ENCODE measurements around the gene TBC1D10B. TPM values are rescaled to one million over a fixed set of nuclear protein-coding genes. Genes with fewer than 3 reads are reported as not detected.
"Not testable (repeated sequence)": the region's sequence is repeated elsewhere in the genome, so short reads cannot be mapped to it uniquely, and the experiment has no call there.

Gene TBC1D10B
- total RNA-seq, 1 donor from 2014 or later, result 63.4 TPM

DNA sequence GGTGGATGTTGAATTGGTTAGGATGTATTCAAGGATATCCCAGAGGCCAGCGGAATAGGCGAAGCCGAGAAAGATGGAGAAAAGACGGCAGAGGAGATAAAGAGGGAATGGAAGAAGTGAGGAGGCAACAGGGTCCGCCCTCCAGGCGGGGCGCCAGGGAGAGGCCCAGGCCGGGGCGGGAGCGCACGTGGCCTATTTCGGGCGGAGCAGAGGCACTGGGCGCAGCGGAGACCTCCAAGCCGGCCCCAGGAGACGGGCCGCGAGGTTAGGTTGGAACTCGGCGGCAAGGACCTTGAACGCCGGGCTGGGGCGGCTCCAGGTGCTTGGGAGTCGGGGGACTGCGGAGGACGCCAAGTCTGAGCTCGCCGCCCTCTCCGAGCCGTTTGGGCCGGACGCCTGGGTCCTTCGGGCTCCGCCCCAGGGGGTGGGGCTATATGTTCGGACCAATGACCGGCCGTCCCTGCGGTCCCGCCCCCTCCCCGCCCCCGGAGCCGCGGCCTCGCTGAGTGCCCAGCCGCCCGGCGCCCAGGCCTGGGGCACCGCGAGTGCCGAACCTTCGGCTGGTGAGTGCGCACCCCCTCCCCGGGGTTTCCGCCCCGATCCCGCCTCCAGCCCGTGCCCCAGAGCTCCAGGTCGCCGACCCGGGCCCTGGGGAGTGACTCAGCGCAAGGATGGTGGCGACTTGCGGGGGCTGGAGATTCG is 37.0 kb upstream of the TBC1D10B start, which contains the start of gene ZNF771:
ZNF771 (plus strand) TSS at position 505 of the 702 bp plus-strand sequence. CDS start 448 bp downstream, outside the sequence.
- no peaks in the 10 kb centered on the region for H3K9me3 Mint-ChIP-seq
- H3K27me3 Mint-ChIP-seq (ENCODE audit: low read depth), result no peaks in the 10 kb centered on the region
- peaks cover 28% of the 10 kb centered on the region for H3K4me1 Mint-ChIP-seq (ENCODE audit: low read depth)
- H3K27ac Mint-ChIP-seq, result peak within 1 kb of the TSS; percentile 97
- peak within 1 kb of the TSS; percentile 95 for H3K4me3 Mint-ChIP-seq (ENCODE audit: low read depth)
- H3K36me3 Mint-ChIP-seq (ENCODE audit: low read depth), result peaks cover 21% of the 10 kb centered on the region
- intact Hi-C loops (cut with micrococcal nuclease), result loop anchor here (2.0 to 10.0 kb wide), 5 partner anchors 24 to 312 kb away; partner anchors contain the start of genes CD2BP2, DCTPP1, MAPK3 and TBX6
- DNase-seq (ENCODE audit: low spot score), result peak; percentile 82

DNA sequence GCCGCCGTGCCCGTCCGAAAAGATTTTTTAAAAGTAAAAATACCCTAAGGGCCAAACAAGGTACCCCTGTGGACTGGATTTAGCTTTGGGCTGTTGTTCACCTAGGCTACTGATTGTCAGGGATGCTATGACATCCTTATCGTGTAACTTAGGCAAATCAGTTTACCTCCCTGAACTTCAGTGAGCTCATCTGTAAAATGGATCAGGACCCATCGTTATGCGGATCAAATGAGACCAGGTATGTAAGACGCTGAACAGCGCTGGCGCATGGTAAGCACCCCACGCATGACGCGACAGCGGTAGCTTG is 36.5 kb upstream of the TBC1D10B start:
- H3K36me3 Mint-ChIP-seq (ENCODE audit: low read depth), result peaks cover 17% of the 10 kb centered on the region
- no peak for DNase-seq (ENCODE audit: low spot score)
- H3K4me1 Mint-ChIP-seq (ENCODE audit: low read depth), result peaks cover 24% of the 10 kb centered on the region
- H3K4me3 Mint-ChIP-seq (ENCODE audit: low read depth), result peak overlapping the region; percentile 95
- intact Hi-C loops (cut with micrococcal nuclease), result loop anchor here (2.0 to 10.0 kb wide), 5 partner anchors 24 to 312 kb away; partner anchors contain the start of genes CD2BP2, DCTPP1, MAPK3 and TBX6
- H3K9me3 Mint-ChIP-seq, result no peaks in the 10 kb centered on the region
- H3K27me3 Mint-ChIP-seq (ENCODE audit: low read depth), result no peaks in the 10 kb centered on the region
- H3K27ac Mint-ChIP-seq, result peak overlapping the region; percentile 97

DNA sequence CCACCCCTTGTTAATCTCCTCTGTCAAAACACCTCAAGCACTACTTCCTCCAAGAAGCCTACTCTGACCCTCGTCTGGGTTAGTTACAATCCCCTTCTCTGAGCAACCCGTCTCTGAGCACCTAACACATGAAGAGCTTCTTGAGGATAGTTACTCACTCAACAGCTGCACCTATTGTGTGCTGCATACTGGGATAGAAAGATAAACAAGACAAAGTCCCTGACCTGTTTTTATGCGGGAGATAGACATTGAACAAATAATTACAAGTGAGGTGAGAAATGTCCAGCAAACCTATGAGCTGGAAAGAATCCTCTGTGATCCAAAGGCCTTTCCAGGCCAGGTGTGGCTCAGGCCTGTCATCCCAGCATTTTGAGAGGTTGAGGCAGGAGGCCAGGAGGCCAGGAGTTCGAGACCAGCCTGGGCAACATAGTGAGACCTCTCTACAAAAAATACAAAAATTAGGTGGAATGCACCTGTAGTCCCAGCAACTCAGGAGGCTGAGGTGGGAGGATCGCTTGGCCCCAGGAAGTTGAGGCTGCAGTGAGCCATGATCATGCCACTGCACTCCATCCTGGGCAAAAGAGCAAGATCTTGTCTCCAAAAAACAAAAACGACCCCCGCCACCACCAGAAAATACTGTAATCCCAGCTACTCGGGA is 31.6 kb upstream of the TBC1D10B start:
- intact Hi-C loops (cut with micrococcal nuclease), result loop anchor here (10.0 kb wide), 2 partner anchors 47 to 307 kb away; partner anchors contain the start of genes CD2BP2, TBX6 and YPEL3
- Mint-ChIP-seq H3K27ac (peak overlapping the region; percentile 40), H3K27me3 (ENCODE audit: low read depth) (no peaks in the 10 kb centered on the region), H3K4me3 (ENCODE audit: low read depth) (peak overlapping the region; percentile 61), H3K9me3 (no peaks in the 10 kb centered on the region), H3K36me3 (ENCODE audit: low read depth) (peaks cover 21% of the 10 kb centered on the region), H3K4me1 (ENCODE audit: low read depth) (peaks cover 31% of the 10 kb centered on the region)
- no peak for DNase-seq (ENCODE audit: low spot score)

GRCh38 chr16:30399435-30400186 is 29.3 kb upstream of the TBC1D10B start:
- Mint-ChIP-seq H3K27me3 (ENCODE audit: low read depth) (no peaks in the 10 kb centered on the region), H3K4me3 (ENCODE audit: low read depth) (peak overlapping the region; percentile 86), H3K4me1 (ENCODE audit: low read depth) (peaks cover 39% of the 10 kb centered on the region), H3K9me3 (no peaks in the 10 kb centered on the region), H3K27ac (peak overlapping the region; percentile 88), H3K36me3 (ENCODE audit: low read depth) (peaks cover 28% of the 10 kb centered on the region)
- no peak for DNase-seq (ENCODE audit: low spot score)
- intact Hi-C loops (cut with micrococcal nuclease), result loop anchor here (1.0 to 10.0 kb wide), 3 partner anchors 10 to 305 kb away; partner anchors contain the start of genes CD2BP2, TBX6 and YPEL3

GRCh38 chr16:30398661-30399434 is 28.6 kb upstream of the TBC1D10B start:
- intact Hi-C loops (cut with micrococcal nuclease), result no loop called here
- peaks cover 41% of the 10 kb centered on the region for H3K4me1 Mint-ChIP-seq (ENCODE audit: low read depth)
- peak overlapping the region; percentile 38 for H3K27ac Mint-ChIP-seq
- no peak for DNase-seq (ENCODE audit: low spot score)
- no peaks in the 10 kb centered on the region for H3K27me3 Mint-ChIP-seq (ENCODE audit: low read depth)
- H3K36me3 Mint-ChIP-seq (ENCODE audit: low read depth), result peaks cover 28% of the 10 kb centered on the region
- no peaks in the 10 kb centered on the region for H3K9me3 Mint-ChIP-seq
- peak overlapping the region; percentile 42 for H3K4me3 Mint-ChIP-seq (ENCODE audit: low read depth)

DNA sequence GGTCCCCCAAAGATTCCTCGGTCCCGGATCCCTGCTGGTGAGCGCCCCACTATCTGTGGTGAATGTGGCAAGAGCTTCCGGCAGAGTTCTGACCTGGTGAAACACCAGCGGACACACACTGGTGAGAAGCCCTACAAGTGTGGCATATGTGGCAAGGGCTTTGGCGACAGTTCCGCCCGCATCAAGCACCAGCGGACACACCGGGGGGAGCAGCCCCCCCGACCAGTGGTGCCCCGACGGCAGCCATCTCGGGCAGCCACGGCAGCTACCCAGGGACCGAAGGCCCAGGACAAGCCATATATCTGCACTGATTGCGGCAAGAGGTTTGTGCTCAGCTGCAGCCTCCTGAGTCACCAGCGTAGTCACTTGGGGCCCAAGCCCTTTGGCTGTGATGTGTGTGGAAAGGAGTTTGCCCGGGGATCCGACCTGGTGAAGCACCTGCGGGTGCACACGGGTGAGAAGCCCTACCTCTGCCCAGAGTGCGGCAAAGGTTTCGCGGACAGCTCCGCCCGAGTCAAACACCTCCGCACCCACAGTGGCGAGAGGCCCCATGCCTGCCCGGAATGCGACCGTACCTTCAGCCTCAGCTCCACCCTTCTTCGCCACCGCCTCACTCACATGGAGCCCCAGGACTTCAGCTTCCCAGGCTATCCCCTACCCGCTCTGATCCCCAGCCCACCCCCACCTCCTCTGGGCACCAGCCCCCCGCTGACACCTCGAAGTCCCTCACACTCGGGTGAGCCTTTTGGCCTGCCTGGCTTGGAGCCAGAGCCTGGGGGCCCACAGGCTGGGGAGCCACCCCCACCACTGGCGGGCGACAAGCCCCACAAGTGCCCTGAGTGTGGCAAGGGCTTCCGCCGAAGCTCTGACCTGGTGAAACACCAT is 27.7 kb upstream of the TBC1D10B start:
- DNase-seq (ENCODE audit: low spot score), result no peak
- Mint-ChIP-seq H3K4me1 (ENCODE audit: low read depth) (peaks cover 41% of the 10 kb centered on the region), H3K27me3 (ENCODE audit: low read depth) (no peaks in the 10 kb centered on the region), H3K4me3 (ENCODE audit: low read depth) (no peak overlapping the region), H3K27ac (no peak overlapping the region), H3K36me3 (ENCODE audit: low read depth) (peaks cover 28% of the 10 kb centered on the region), H3K9me3 (no peaks in the 10 kb centered on the region)
- intact Hi-C loops (cut with micrococcal nuclease), result no loop called here

DNA sequence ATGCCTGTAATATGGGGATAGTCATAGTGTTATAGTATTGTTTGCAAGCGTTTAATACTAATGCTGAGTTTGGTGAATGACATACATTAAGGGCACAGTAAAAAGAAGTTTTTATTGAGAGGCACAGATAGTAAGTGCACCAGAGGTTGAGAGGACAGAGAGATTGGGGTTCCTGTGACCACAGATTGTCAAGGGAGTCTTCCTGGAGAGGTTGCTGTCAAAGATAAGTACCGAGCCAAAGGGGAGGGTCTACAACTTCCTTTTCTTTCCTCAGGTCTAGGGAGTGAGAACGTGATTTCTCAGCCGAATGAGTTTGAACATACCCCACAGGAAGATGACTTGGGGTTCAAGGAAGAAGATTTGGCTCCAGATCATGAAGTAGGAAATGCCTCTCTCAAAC is 26.8 kb upstream of the TBC1D10B start:
- H3K4me1 Mint-ChIP-seq (ENCODE audit: low read depth), result peaks cover 41% of the 10 kb centered on the region
- H3K9me3 Mint-ChIP-seq, result no peaks in the 10 kb centered on the region
- intact Hi-C loops (cut with micrococcal nuclease), result no loop called here
- H3K27ac Mint-ChIP-seq, result no peak overlapping the region
- DNase-seq (ENCODE audit: low spot score), result no peak
- H3K36me3 Mint-ChIP-seq (ENCODE audit: low read depth), result peaks cover 28% of the 10 kb centered on the region
- peak overlapping the region; percentile 87 for H3K4me3 Mint-ChIP-seq (ENCODE audit: low read depth)
- no peaks in the 10 kb centered on the region for H3K27me3 Mint-ChIP-seq (ENCODE audit: low read depth)

DNA sequence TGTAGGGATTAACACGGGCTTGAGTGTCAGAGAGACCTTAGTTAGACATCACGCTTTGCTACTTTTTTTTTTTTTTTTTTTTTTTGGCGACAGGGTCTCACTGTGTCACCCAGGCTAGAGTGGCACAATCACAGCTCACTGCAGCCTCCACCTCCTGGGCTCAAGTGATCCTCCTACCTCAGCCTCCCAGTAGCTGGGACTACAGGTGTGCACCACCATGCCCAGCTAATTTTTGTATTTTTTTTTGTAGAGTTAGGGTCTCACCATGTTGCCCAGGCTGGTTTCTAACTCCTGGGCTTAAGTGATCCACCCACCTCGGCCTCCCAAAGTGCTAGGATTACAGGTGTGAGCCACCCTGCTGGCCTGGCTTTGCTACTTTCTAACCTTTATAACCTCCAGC is 26.3 kb upstream of the TBC1D10B start:
- DNase-seq (ENCODE audit: low spot score); H3K27me3 Mint-ChIP-seq (ENCODE audit: low read depth); H3K9me3 Mint-ChIP-seq; H3K27ac Mint-ChIP-seq; intact Hi-C loops (cut with micrococcal nuclease): not testable (repeated sequence)
- H3K4me3 Mint-ChIP-seq (ENCODE audit: low read depth), result peak overlapping the region; percentile 87
- H3K4me1 Mint-ChIP-seq (ENCODE audit: low read depth), result peaks cover 40% of the 10 kb centered on the region
- H3K36me3 Mint-ChIP-seq (ENCODE audit: low read depth), result peaks cover 28% of the 10 kb centered on the region

DNA sequence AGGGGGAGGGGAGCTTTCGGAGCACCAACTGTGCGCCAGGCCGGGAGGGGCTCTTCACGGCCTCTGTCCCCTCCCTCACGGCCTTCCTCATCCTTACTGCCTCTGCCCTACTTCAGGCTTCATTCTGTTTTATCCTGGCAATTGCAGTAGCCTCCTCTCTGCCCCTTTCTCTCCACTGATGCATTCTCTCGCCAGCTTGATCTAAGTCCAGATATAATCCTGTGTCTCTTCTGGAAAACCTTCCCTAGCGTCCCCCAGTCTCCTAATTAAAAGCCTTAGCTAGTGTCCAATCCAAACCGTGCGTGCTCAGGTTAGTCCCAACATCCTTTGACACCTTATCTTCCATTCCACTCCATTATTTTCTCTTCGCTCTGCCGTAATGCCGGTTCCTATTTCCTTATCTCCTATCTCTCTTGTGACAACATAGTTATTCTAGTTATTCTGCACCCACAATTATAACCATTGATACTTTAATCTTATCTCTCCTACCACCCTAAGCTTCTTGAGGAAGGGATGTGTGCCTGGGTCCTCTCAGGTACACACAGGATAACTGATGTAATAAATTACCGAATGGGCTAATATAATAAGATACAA is 25.8 kb upstream of the TBC1D10B start:
- Mint-ChIP-seq H3K36me3 (ENCODE audit: low read depth) (peaks cover 28% of the 10 kb centered on the region), H3K9me3 (no peaks in the 10 kb centered on the region), H3K27ac (peak overlapping the region; percentile 88), H3K4me3 (ENCODE audit: low read depth) (peak overlapping the region; percentile 87), H3K4me1 (ENCODE audit: low read depth) (peaks cover 37% of the 10 kb centered on the region), H3K27me3 (ENCODE audit: low read depth) (no peaks in the 10 kb centered on the region)
- intact Hi-C loops (cut with micrococcal nuclease), result loop anchor here (1.0 kb wide), 1 partner anchor 14 kb away; the partner anchor contains the start of gene SEPTIN1
- no peak for DNase-seq (ENCODE audit: low spot score)

- H3K36me3 Mint-ChIP-seq (ENCODE audit: low read depth), result peaks cover 28% of the 10 kb centered on the region
- peaks cover 33% of the 10 kb centered on the region for H3K4me1 Mint-ChIP-seq (ENCODE audit: low read depth)
- H3K9me3 Mint-ChIP-seq, result no peaks in the 10 kb centered on the region
- peak; percentile 41 for DNase-seq (ENCODE audit: low spot score)
- H3K27ac Mint-ChIP-seq, result peak within 1 kb of the TSS; percentile 88
- H3K4me3 Mint-ChIP-seq (ENCODE audit: low read depth), result peak within 1 kb of the TSS; percentile 87
- intact Hi-C loops (cut with micrococcal nuclease), result loop anchor here (1.0 kb wide), 1 partner anchor 13 kb away; the partner anchor contains the start of gene SEPTIN1
- H3K27me3 Mint-ChIP-seq (ENCODE audit: low read depth), result no peaks in the 10 kb centered on the region
Measured at GRCh38 chr16:30395155-30395991, 25.1 kb upstream of the TBC1D10B start, which contains the start of gene ZNF48. TSS of gene ZNF48 (plus strand) at chr16:30395420. CDS start at chr16:30395795, 375 bp downstream.
